Measurements from ENCODE around the gene EFHC2.

DNA sequence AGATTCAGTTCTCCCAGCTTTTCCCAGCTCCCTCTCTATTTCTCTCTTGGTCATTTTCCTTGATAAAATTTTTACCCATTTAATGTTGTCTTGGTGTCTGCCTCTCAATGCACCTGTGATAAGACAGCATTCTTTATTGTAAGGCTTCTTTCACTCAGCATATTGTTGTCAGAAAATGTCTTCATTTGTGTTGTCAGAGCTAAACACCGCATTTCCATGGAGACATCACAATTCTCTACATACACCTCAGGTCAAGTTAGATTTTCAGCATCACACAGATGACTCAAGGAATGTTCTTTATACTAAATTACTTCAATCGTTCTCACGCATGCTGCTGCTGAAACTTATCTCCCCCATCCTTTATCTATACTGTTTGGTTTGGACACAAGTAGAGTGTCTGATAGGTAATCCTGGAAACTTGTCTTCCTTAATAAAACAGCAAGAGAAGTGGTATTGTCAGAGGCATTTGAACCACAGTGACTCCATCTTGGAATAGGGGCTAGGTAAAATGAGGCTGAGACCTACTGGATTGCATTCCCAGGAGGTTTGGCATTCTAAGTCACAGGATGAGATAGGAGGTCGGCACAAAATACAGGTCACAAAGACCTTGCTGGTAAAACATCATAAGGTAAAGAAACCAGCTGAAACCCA, 41.3 kb upstream of the EFHC2 start:
- TF ChIP-seq, protein P1, sequence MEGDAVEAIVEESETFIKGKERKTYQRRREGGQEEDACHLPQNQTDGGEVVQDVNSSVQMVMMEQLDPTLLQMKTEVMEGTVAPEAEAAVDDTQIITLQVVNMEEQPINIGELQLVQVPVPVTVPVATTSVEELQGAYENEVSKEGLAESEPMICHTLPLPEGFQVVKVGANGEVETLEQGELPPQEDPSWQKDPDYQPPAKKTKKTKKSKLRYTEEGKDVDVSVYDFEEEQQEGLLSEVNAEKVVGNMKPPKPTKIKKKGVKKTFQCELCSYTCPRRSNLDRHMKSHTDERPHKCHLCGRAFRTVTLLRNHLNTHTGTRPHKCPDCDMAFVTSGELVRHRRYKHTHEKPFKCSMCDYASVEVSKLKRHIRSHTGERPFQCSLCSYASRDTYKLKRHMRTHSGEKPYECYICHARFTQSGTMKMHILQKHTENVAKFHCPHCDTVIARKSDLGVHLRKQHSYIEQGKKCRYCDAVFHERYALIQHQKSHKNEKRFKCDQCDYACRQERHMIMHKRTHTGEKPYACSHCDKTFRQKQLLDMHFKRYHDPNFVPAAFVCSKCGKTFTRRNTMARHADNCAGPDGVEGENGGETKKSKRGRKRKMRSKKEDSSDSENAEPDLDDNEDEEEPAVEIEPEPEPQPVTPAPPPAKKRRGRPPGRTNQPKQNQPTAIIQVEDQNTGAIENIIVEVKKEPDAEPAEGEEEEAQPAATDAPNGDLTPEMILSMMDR (IDR thresholded peaks at IDR 0.05; ENCODE audit: low read depth, low read length, missing input control), result no peak
- TF ChIP-seq YY1 (IDR thresholded peaks at IDR 0.05), result no peak
- TF ChIP-seq JUND (IDR thresholded peaks at IDR 0.05), result no peak
- no peak for TF ChIP-seq SP1 (IDR thresholded peaks at IDR 0.05)
- TF ChIP-seq RXRA (IDR thresholded peaks at IDR 0.05), result no peak
- TF ChIP-seq, protein P2, sequence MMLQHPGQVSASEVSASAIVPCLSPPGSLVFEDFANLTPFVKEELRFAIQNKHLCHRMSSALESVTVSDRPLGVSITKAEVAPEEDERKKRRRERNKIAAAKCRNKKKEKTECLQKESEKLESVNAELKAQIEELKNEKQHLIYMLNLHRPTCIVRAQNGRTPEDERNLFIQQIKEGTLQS (IDR thresholded peaks at IDR 0.05), result no peak
- TF ChIP-seq, protein P3, sequence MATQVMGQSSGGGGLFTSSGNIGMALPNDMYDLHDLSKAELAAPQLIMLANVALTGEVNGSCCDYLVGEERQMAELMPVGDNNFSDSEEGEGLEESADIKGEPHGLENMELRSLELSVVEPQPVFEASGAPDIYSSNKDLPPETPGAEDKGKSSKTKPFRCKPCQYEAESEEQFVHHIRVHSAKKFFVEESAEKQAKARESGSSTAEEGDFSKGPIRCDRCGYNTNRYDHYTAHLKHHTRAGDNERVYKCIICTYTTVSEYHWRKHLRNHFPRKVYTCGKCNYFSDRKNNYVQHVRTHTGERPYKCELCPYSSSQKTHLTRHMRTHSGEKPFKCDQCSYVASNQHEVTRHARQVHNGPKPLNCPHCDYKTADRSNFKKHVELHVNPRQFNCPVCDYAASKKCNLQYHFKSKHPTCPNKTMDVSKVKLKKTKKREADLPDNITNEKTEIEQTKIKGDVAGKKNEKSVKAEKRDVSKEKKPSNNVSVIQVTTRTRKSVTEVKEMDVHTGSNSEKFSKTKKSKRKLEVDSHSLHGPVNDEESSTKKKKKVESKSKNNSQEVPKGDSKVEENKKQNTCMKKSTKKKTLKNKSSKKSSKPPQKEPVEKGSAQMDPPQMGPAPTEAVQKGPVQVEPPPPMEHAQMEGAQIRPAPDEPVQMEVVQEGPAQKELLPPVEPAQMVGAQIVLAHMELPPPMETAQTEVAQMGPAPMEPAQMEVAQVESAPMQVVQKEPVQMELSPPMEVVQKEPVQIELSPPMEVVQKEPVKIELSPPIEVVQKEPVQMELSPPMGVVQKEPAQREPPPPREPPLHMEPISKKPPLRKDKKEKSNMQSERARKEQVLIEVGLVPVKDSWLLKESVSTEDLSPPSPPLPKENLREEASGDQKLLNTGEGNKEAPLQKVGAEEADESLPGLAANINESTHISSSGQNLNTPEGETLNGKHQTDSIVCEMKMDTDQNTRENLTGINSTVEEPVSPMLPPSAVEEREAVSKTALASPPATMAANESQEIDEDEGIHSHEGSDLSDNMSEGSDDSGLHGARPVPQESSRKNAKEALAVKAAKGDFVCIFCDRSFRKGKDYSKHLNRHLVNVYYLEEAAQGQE (IDR thresholded peaks at IDR 0.05), result no peak
- TF ChIP-seq RAD21 (IDR thresholded peaks at IDR 0.05), result no peak
- no peak for TF ChIP-seq HNF4A (conservative IDR thresholded peaks at IDR 0.05)

Data from liver (tissue), 3 donors.